ENCODE data around the gene PRR22.
"Not testable (repeated sequence)": the region's sequence is repeated elsewhere in the genome, so short reads cannot be mapped to it uniquely, and the experiment has no call there.

PRR22 gene

DNA sequence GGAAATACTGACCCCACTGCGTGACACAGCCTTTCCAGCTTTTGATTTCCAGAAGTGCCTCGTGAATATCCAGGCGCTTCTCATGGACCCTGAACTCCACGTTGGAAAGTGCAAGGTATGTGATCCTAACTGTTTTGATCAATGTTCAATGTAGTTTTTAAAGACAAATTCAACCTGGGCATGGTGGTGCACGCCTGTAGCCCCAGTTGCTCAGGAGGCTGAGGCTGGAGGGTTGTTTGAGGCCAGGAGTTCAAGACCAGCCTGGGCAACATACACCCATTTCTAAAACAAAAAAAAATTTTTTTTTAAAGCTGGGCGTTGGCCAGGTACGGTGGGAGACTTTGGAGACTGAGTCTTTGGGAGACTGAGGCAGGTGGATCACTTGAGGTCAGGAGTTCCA lies 32.8 kb downstream of the PRR22 start:
- DNase-seq (ENCODE audit: low read depth in 2 of 2): no peak

DNA sequence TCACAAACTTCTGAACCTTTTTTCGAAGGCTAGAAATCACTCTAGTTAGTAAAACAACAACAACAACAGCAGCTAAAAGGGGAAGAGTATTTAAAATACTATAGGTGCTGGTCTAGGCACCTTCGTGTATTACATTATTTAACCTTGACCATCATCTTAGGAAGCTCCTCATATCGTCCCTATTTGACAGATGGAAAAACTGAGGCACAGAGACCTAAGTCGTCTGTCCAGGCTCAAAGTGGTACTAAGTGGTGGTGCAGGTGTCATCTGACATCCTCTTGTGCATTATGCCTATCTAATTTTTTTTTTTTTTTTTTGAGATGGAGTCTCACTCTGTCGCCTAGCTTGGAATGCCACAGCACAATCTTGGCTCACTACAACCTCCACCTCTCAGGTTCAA lies 35.0 kb downstream of the PRR22 start:
- no peak for DNase-seq (ENCODE audit: low read depth in 2 of 2)

DNA sequence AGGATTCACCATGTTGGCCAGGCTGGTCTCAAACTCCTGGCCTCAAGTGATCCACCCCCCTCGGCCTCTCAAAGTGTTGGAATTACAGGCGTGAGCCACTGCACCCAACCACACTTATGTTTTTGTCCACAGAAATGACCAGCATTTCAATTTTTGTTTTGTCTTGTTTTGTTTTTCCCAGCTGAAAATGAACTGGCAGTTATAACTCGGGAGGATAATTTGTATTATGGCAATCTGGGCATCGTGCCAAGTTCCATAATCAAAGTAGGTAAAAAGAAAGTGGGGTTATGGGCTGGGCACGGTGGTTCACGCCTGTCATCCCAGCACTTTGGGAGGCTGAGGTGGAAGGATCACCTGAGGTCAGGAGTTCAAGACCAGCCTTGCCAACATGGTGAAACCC lies 35.6 kb downstream of the PRR22 start:
- DNase-seq (ENCODE audit: low read depth in 2 of 2): not testable (repeated sequence)

DNA sequence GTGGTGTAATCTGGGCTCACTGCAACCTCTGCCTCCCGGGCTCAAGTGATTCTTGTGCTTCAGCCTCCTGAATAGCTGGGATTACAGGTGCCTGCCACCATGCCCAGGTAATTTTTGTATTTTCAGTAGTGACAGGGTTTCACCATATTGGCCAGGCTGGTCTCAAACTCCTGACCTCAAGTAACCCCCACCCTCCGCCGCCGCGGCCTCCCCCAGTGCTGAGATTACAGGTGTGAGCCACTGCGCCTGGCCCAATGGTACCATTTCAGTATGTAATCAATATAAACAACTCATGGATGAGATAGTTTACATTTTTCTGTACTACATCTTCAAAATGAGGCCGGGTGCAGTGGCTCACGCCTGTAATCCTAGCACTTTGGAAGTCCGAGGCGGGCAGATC lies 39.5 kb downstream of the PRR22 start:
- not testable (repeated sequence) for DNase-seq (ENCODE audit: low read depth in 2 of 2)

DNA sequence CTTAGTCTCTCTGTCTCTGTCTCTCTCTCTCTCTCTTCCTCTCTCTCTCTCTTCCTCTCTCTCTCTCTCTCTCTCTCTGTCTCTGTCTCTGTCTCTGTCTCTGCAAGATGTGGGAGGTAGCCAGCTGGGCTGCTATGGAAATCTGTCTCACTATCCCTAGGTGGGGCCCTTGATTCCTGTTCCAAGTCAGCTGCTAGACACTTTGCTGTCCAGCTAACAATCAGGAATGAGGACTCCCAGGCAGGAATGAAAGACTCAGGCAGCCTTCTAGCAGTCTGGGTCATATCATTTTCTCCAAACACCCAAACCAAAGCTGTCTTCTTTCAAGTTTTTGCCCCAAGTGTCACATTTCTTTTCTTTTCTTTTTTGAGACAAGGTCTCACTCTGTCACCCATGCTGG lies 40.9 kb downstream of the PRR22 start:
- no peak for DNase-seq (ENCODE audit: low read depth in 2 of 2)

DNA sequence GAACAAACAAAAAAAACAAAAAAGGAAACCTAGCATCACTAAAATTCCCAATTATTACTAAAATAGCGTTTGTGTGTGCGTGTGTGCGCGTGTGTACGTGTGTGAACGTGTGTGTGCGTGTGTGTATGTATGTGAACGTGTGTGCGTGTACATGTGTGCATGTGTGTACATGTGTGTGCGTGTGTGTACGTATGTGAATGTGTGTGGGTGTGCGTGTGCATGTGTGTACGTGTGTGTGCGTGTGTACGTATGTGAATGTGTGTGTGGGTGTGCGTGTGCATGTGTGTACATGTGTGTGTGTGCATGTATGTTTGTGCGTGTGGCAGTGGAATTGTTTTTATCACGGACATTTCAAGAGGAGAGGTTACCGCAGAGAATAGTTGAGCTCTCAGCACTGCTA lies 42.5 kb downstream of the PRR22 start:
- DNase-seq (ENCODE audit: low read depth in 2 of 2): no peak

DNA sequence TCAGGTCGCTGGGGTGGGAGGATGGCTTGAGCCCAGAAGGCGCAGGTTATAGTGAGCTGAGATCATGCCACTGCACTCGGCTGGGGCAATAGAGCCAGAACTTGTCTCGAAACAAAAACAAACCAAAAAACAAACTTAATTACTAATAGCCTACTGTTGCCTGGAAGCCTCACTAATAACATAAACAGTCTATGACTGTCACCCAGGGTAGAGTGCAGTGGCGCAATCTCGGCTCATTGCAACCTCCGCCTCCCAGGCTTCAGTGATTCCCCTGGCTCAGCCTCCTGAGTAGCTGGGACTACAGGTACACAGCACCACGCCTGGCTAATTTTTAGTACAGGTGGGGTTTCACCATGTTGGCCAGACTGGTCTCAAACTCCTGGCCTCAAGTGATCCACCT lies 46.1 kb downstream of the PRR22 start:
- no peak for DNase-seq (ENCODE audit: low read depth in 2 of 2)

DNA sequence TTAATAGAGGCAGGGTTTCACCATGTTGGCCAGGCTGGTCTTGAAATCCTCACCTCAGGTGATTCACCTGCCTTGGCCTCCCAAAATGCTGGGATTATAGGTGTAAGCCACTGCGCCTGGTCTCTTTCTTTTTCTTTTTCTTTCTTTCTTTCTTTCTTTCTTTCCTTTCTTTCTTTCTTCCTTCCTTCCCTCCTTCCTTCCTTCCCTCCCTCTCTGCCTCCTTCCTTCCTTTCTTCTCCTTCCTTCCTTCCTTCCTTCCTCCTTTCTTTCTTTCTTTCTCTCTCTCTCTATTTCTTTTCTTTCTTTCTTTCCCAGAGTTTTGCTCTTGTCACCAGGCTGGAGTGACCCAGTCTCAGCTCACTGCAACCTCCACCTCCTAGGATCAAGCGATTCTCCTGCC lies 51.4 kb downstream of the PRR22 start:
- DNase-seq (ENCODE audit: low read depth in 2 of 2): not testable (repeated sequence)
